Fibroblast of villous mesenchyme (primary cell): ENCODE measurements around the gene PCNX3. TPM values are rescaled to one million over a fixed set of nuclear protein-coding genes. Genes with fewer than 3 reads are reported as not detected.

ENCODE experiments used
- DNase-seq: peaks from one replicate; pipeline ENCODE4 v3.0.0-alpha.2; 2010; ENCODE audit warnings: low read depth
- H3K4me3 ChIP-seq: 2 replicates; pipeline ENCODE4 v1.5.1; 2011; ENCODE audit warnings: low read depth, mild to moderate bottlenecking, low read length
- CTCF ChIP-seq: IDR thresholded peaks from 2 replicates; pipeline ENCODE4 v1.5.1; 2012; ENCODE audit warnings: low read depth, mild to moderate bottlenecking, low read length; ENCODE audit not compliant: insufficient read depth
- total RNA-seq: library from RNA; depleted of rRNA; stranded (reverse); fragments of >200 nt; gene quantifications from 2 replicates; pipeline ENCODE4 v1.2.3, GENCODE V29; 2012

PCNX3 gene
- total RNA-seq, result 32.4 and 33.5 TPM in 2 replicates

GRCh38 chr11:65615229-65615949 is at the start of gene PCNX3:
Gene PCNX3 (plus strand): TSS chr11:65615776. CDS start chr11:65616312, 536 bp downstream.
- TF ChIP-seq CTCF, result no peak
- peak; percentile 100 for DNase-seq
- peak within 1 kb of the TSS; percentile 92 for H3K4me3 ChIP-seq

GRCh38 chr11:65569164-65569972 is 46.2 kb upstream of the PCNX3 start:
- TF ChIP-seq CTCF, result no peak
- DNase-seq, result no peak
- H3K4me3 ChIP-seq, result peak overlapping the region; percentile 96

GRCh38 chr11:65569973-65570918 is 45.3 kb upstream of the PCNX3 start, which contains the start of gene ZNRD2:
Gene ZNRD2 (plus strand): TSS chr11:65570477. CDS start chr11:65570492, 15 bp downstream.
- DNase-seq, result peak; percentile 99
- peak within 1 kb of the TSS; percentile 96 for H3K4me3 ChIP-seq
- TF ChIP-seq CTCF, result peak; percentile 32

GRCh38 chr11:65571420-65571819 is 44.2 kb upstream of the PCNX3 start:
- no peak for DNase-seq
- H3K4me3 ChIP-seq, result peak overlapping the region; percentile 96
- no peak for TF ChIP-seq CTCF

- DNase-seq, result peak; percentile 47
- TF ChIP-seq CTCF, result peak; percentile 31
Observed at GRCh38 chr11:65571940-65572339, 43.6 kb upstream of the PCNX3 start.

GRCh38 chr11:65572356-65573051 is 43.1 kb upstream of the PCNX3 start, which contains the start of gene FAM89B:
Gene FAM89B (plus strand): TSS chr11:65572538. CDS start chr11:65572670, 132 bp downstream.
- peak; percentile 89 for DNase-seq
- peak within 1 kb of the TSS; percentile 69 for H3K4me3 ChIP-seq
- no peak for TF ChIP-seq CTCF

More at GRCh38 chr11:65571940-65572339, 43.6 kb upstream of the PCNX3 start:
- peak overlapping the region; percentile 69 for H3K4me3 ChIP-seq
